IMR-90 (cell line): Measurements from ENCODE around the gene TMEM86B. TPM values are rescaled to one million over a fixed set of nuclear protein-coding genes. Genes with fewer than 3 reads are reported as not detected.

Source experiments
- ATAC-seq: fragments of 200-7000 bp; cut with Tn5 transposase; 2 replicates; pipeline ENCODE4 v1.9.1; 2020; ENCODE audit warnings: low read depth, mild to moderate bottlenecking, moderate library complexity
- BruUV-seq: library from RNA; stranded (reverse); fragments of 400-500 nt; replicated peaks from 2 replicates; lab custom pipeline; 2021; lab: Mats Ljungman, UMichigan
- CTCF ChIA-PET: fragments of 300-600 bp; formaldehyde crosslinking; extraction: SDS; loops from one replicate; lab custom pipeline; 2021; ENCODE audit warnings: antibody characterized with exemption; lab: Yijun Ruan, JAX
- POLR2A ChIA-PET: fragments of 300-600 bp; sonication (Branson Sonifier 250); formaldehyde crosslinking; loops from one replicate; lab custom pipeline; 2022; ENCODE audit warnings: antibody characterized with exemption; ENCODE audit not compliant: unreplicated experiment; lab: Charles Lee
- DNase-seq: peaks from one replicate; pipeline ENCODE4 v3.0.0; 2013
- H2AFZ ChIP-seq: replicated peaks from 2 replicates; pipeline ENCODE3; 2013; ENCODE audit warnings: low read length, mild to moderate bottlenecking; ENCODE audit not compliant: poor library complexity
- H2AK5ac ChIP-seq: 2 replicates; pipeline ENCODE4 v1.6.1; 2013; ENCODE audit warnings: low read depth, low read length, inconsistent platforms
- H2AK9ac ChIP-seq: replicated peaks from 2 replicates; pipeline ENCODE3; 2013; ENCODE audit warnings: mild to moderate bottlenecking, low read depth, low read length, moderate library complexity; ENCODE audit not compliant: poor library complexity
- H2BK120ac ChIP-seq: 2 replicates; pipeline ENCODE4 v1.6.1; 2013; ENCODE audit warnings: low read depth, low read length, inconsistent platforms
- H2BK15ac ChIP-seq: 3 replicates; pipeline ENCODE4 v1.6.1; 2013; ENCODE audit warnings: low read depth, low read length, inconsistent platforms
- H2BK20ac ChIP-seq: 2 replicates; pipeline ENCODE4 v1.6.1; 2013; ENCODE audit warnings: low read depth, mild to moderate bottlenecking, inconsistent platforms, low read length, moderate library complexity
- H2BK5ac ChIP-seq: 2 replicates; pipeline ENCODE4 v1.6.1; 2013; ENCODE audit warnings: mild to moderate bottlenecking, low read depth, low read length, inconsistent platforms; ENCODE audit not compliant: poor library complexity, severe bottlenecking
- H3K14ac ChIP-seq: replicated peaks from 2 replicates; pipeline ENCODE4 v1.6.1; 2013; ENCODE audit warnings: low read depth, low read length, inconsistent platforms
- H3K18ac ChIP-seq: 2 replicates; pipeline ENCODE4 v1.6.1; 2013; ENCODE audit warnings: low read depth, low read length, control low read depth
- H3K23ac ChIP-seq: 2 replicates; pipeline ENCODE4 v1.6.1; 2013; ENCODE audit warnings: low read depth, low read length, inconsistent platforms
- H3K27ac ChIP-seq: 2 replicates; pipeline ENCODE4 v1.5.1; 2013; ENCODE audit warnings: mild to moderate bottlenecking, control low read depth, low read length; ENCODE audit not compliant: insufficient read depth
- H3K27me3 ChIP-seq: 2 replicates; pipeline ENCODE4 v1.6.1; 2013; ENCODE audit warnings: low read length; ENCODE audit not compliant: control insufficient read depth, insufficient read depth
- H3K36me3 ChIP-seq: 2 replicates; pipeline ENCODE4 v1.6.1; 2013; ENCODE audit warnings: low read length, mixed read lengths; ENCODE audit not compliant: control insufficient read depth, insufficient read depth
- H3K4ac ChIP-seq: 2 replicates; pipeline ENCODE4 v1.6.1; 2013; ENCODE audit warnings: low read depth, low read length, inconsistent platforms
- H3K4me1 ChIP-seq: 2 replicates; pipeline ENCODE4 v1.6.1; 2013; ENCODE audit warnings: low read length, mixed read lengths; ENCODE audit not compliant: control insufficient read depth, insufficient read depth
- H3K4me2 ChIP-seq: 2 replicates; pipeline ENCODE4 v1.6.1; 2013; ENCODE audit warnings: low read depth, mild to moderate bottlenecking, control low read depth, low read length, moderate library complexity
- H3K4me3 ChIP-seq: 2 replicates; pipeline ENCODE4 v1.5.1; 2013; ENCODE audit warnings: low read depth, mild to moderate bottlenecking, control low read depth, low read length, moderate library complexity; ENCODE audit not compliant: insufficient read depth
- H3K56ac ChIP-seq: 2 replicates; pipeline ENCODE4 v1.6.1; 2013; ENCODE audit warnings: low read length, inconsistent platforms; ENCODE audit not compliant: insufficient read depth; ENCODE audit errors: extremely low read depth
- H3K79me1 ChIP-seq, 2 experiments: 2 replicates each; pipeline ENCODE4 v1.6.1; 2013; ENCODE audit warnings: low read length in 2 of 2, inconsistent platforms in 1 of 2, low read depth in 1 of 2
- H3K9ac ChIP-seq: 2 replicates; pipeline ENCODE4 v1.6.1; 2013; ENCODE audit warnings: low read depth, low read length, control low read depth
- H3K9me1 ChIP-seq: 2 replicates; pipeline ENCODE4 v1.6.1; 2013; ENCODE audit warnings: low read length, inconsistent platforms; ENCODE audit not compliant: insufficient read depth
- H3K9me3 ChIP-seq: 2 replicates; pipeline ENCODE4 v1.6.1; 2013; ENCODE audit warnings: low read length; ENCODE audit not compliant: control insufficient read depth, insufficient read depth
- H4K20me1 ChIP-seq: 2 replicates; pipeline ENCODE4 v1.6.1; 2013; ENCODE audit warnings: low read length, inconsistent platforms; ENCODE audit not compliant: insufficient read depth
- H4K5ac ChIP-seq: 2 replicates; pipeline ENCODE4 v1.6.1; 2013; ENCODE audit warnings: mild to moderate bottlenecking, low read depth, low read length, control low read depth
- H4K8ac ChIP-seq, 2 experiments: 2 replicates each; pipeline ENCODE4 v1.6.1; 2013; ENCODE audit warnings: low read depth in 2 of 2, low read length in 2 of 2, control low read depth in 1 of 2, inconsistent platforms in 1 of 2
- H4K91ac ChIP-seq: 2 replicates; pipeline ENCODE4 v1.6.1; 2013; ENCODE audit warnings: low read depth, low read length, inconsistent platforms; ENCODE audit not compliant: insufficient read depth
- BHLHE40 ChIP-seq: fragments of 150-350 bp; IDR thresholded peaks from 2 replicates; pipeline ENCODE4 v1.6.1; 2016; ENCODE audit warnings: mild to moderate bottlenecking, low read depth, low read length
- CEBPB ChIP-seq: IDR thresholded peaks from 2 replicates; pipeline ENCODE4 v1.6.1; 2012; ENCODE audit warnings: low read depth, low read length, improper control_type of control experiment
- MXI1 ChIP-seq: IDR thresholded peaks from 2 replicates; pipeline ENCODE4 v1.6.1; 2012; ENCODE audit warnings: low read depth, mild to moderate bottlenecking, low read length, moderate library complexity, borderline replicate concordance
- NFE2L2 ChIP-seq: fragments of 150-350 bp; IDR thresholded peaks from 2 replicates; pipeline ENCODE4 v1.6.1; 2016; ENCODE audit warnings: low read depth, mild to moderate bottlenecking, low read length
- POLR2A ChIP-seq: IDR thresholded peaks from 2 replicates; pipeline ENCODE4 v1.6.1; 2012; ENCODE audit warnings: mild to moderate bottlenecking, low read depth, low read length
- RAD21 ChIP-seq: IDR thresholded peaks from 2 replicates; pipeline ENCODE4 v1.6.1; 2012; ENCODE audit warnings: low read length, improper control_type of control experiment
- RCOR1 ChIP-seq: IDR thresholded peaks from 2 replicates; pipeline ENCODE4 v1.6.1; 2012; ENCODE audit warnings: mild to moderate bottlenecking, low read length, improper control_type of control experiment; ENCODE audit not compliant: insufficient replicate concordance
- USF2 ChIP-seq: fragments of 150-350 bp; IDR thresholded peaks from 2 replicates; pipeline ENCODE4 v1.6.1; 2017; ENCODE audit warnings: mild to moderate bottlenecking, antibody characterized with exemption, low read length, low read depth
- WGBS, 2 experiments: methylation state at CpG; one replicate each; pipeline versions ENCODE4 v1.1.5 to v1.1.7; 2013; ENCODE audit warnings: missing lambda C conversion rate in 2 of 2; ENCODE audit not compliant: insufficient read length in 1 of 2; ENCODE audit errors: extremely low coverage in 2 of 2; 5-methylcytosine and 5-hydroxymethylcytosine counted together
- dilution Hi-C: fragments of 300-500 bp; cut with HindIII; formaldehyde crosslinking; loops from one replicate; pipeline ENCODE4 v1.14.3; 2018; ENCODE audit warnings: low sequenced_read_pairs; ENCODE audit not compliant: unreplicated experiment
- in situ Hi-C: fragments of 300-500 bp; cut with MboI; formaldehyde crosslinking; loops from 3 replicates; pipeline ENCODE4 v1.14.3; 2019; ENCODE audit warnings: low sequenced_read_pairs, inconsistent platforms, mixed read lengths
- intact Hi-C: fragments of 100-400 bp; cut with micrococcal nuclease; formaldehyde crosslinking; loops from 2 replicates; pipeline ENCODE4 v1.10.0; 2022
- polyA plus RNA-seq, 3 experiments: library from polyadenylated mRNA; depleted of rRNA; stranded (reverse); fragments of >200 nt; gene quantifications; 2 replicates each; pipeline ENCODE4 v1.2.3, GENCODE V29; 2012; ENCODE audit warnings: low replicate concordance in 1 of 3
- total RNA-seq: library from RNA; depleted of rRNA; stranded (reverse); fragments of >200 nt; gene quantifications from 2 replicates; pipeline ENCODE4 v1.2.3, GENCODE V29; 2012

Gene TMEM86B
- total and polyA plus RNA-seq, 2 of the 4 experiments (the other 2 are of a cell fraction) = 0.18 to 2.4 TPM

- dilution Hi-C loops = no loop called here
- H3K14ac ChIP-seq = no peak overlapping the region
- H3K27me3 ChIP-seq = no peaks in the 10 kb centered on the region
- no peaks in the 10 kb centered on the region for H3K4me1 ChIP-seq
- H3K4me3 ChIP-seq = no peak overlapping the region
- H4K8ac ChIP-seq = no peak overlapping the region
- H3K18ac ChIP-seq = no peak overlapping the region
- peaks cover 38% of the 10 kb centered on the region for H3K36me3 ChIP-seq
- no peak overlapping the region for H3K23ac ChIP-seq
- no peak overlapping the region for H2AFZ ChIP-seq
- 94% methylated on average over 17 of the region's 18 CpGs; no CpG with 5 or more reads in 1 of the 2 experiments for WGBS, 2 experiments
- ChIA-PET CTCF (no interaction called here), POLR2A (no interaction called here)
- H3K4ac ChIP-seq = no peak overlapping the region
- no peak for TF ChIP-seq BHLHE40
- no peak for TF ChIP-seq CEBPB
- no peak for TF ChIP-seq RAD21
- TF ChIP-seq RCOR1 = no peak
- no peak for TF ChIP-seq NFE2L2
- no peak for TF ChIP-seq POLR2A
- no peak for TF ChIP-seq USF2
- no peak for TF ChIP-seq MXI1
- H4K20me1 ChIP-seq = peaks cover 7% of the 10 kb centered on the region; the same call in 1 of the 2 replicates
- H3K9ac ChIP-seq = no peak overlapping the region
- DNase-seq = no peak
- H2BK120ac ChIP-seq = no peak overlapping the region
- BruUV-seq = no TSS peak
- in situ Hi-C loops = no loop called here
- H4K91ac ChIP-seq = no peak overlapping the region
- no peak overlapping the region for H2BK20ac ChIP-seq
- H3K27ac ChIP-seq = no peak overlapping the region
- no peak overlapping the region for H2BK15ac ChIP-seq
- no peak overlapping the region for H4K5ac ChIP-seq
- no peak for ATAC-seq
- peaks cover 9% of the 10 kb centered on the region; the same call in 1 of the 2 replicates for H3K9me1 ChIP-seq
- H2AK9ac ChIP-seq = no peak overlapping the region
- no peak overlapping the region for H3K56ac ChIP-seq
- no peak overlapping the region for H3K4me2 ChIP-seq
- no peak overlapping the region for H2AK5ac ChIP-seq
- H3K9me3 ChIP-seq = no peaks in the 10 kb centered on the region
- H2BK5ac ChIP-seq = no peak overlapping the region
- peaks cover 5 to 18% of the 10 kb centered on the region in 2 experiments for H3K79me1 ChIP-seq
- intact Hi-C loops = no loop called here
Observed at GRCh38 chr19:55272142-55272541, 43.6 kb upstream of the TMEM86B start.
